D721Med (cell line): ENCODE data around the gene WFIKKN1.

ENCODE experiments used
- DNase-seq: peaks from one replicate; pipeline ENCODE4 v3.0.0; 2011; ENCODE audit warnings: low spot score; ENCODE audit not compliant: insufficient read length
- FAIRE-seq: peaks from 2 replicates; lab custom pipeline; 2011; peaks lifted over from hg19 to GRCh38; lab: Jason Lieb, UNC
- TF ChIP-seq, protein P1 (sequence below): IDR thresholded peaks from 2 replicates; pipeline ENCODE4 v1.5.1; 2012; ENCODE audit warnings: mild to moderate bottlenecking, control low read depth; ENCODE audit not compliant: insufficient read depth; ENCODE audit errors: missing control alignments

The WFIKKN1 gene

DNA sequence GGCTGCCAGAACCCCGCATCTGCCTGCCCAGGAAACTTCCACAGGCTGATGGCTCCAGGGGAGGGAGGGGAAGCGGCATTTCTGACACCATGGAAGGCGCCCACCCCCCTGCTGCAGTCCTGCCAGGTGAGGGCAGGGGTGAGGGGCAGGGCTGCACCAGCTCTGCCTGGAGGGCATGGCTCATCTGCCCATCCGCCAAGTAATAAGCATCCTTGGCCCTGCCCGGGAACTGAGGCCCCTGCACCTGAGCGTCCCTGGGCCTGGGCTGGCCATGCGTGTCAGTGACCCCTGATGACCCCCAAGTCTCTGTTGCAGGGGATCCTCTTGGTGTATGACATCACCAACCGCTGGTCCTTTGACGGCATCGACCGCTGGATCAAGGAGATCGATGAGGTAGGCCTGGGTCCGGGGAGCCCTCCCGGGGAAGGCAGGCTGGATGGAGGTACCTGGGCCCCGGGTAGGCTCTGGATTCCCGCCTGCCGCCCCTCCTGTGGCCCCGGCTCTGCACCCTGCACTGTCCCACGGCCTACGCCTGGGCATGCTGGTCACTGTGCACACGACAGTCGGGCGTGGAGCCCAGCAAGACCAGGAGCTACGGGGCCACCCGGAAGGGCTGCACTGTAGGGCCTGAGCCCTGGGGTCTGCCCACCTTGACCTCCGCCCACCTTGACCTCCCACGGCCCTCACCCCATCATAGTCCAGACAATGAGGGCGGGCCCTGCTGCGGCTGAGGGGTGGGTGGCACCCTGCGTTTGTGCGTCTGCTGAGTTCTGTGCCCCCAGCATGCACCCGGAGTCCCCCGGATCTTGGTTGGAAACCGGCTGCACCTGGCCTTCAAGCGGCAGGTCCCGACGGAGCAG lies 5.4 kb upstream of the WFIKKN1 start:
- FAIRE-seq (no peak), DNase-seq (no peak)
- TF ChIP-seq, protein P1, sequence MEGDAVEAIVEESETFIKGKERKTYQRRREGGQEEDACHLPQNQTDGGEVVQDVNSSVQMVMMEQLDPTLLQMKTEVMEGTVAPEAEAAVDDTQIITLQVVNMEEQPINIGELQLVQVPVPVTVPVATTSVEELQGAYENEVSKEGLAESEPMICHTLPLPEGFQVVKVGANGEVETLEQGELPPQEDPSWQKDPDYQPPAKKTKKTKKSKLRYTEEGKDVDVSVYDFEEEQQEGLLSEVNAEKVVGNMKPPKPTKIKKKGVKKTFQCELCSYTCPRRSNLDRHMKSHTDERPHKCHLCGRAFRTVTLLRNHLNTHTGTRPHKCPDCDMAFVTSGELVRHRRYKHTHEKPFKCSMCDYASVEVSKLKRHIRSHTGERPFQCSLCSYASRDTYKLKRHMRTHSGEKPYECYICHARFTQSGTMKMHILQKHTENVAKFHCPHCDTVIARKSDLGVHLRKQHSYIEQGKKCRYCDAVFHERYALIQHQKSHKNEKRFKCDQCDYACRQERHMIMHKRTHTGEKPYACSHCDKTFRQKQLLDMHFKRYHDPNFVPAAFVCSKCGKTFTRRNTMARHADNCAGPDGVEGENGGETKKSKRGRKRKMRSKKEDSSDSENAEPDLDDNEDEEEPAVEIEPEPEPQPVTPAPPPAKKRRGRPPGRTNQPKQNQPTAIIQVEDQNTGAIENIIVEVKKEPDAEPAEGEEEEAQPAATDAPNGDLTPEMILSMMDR: no peak

DNA sequence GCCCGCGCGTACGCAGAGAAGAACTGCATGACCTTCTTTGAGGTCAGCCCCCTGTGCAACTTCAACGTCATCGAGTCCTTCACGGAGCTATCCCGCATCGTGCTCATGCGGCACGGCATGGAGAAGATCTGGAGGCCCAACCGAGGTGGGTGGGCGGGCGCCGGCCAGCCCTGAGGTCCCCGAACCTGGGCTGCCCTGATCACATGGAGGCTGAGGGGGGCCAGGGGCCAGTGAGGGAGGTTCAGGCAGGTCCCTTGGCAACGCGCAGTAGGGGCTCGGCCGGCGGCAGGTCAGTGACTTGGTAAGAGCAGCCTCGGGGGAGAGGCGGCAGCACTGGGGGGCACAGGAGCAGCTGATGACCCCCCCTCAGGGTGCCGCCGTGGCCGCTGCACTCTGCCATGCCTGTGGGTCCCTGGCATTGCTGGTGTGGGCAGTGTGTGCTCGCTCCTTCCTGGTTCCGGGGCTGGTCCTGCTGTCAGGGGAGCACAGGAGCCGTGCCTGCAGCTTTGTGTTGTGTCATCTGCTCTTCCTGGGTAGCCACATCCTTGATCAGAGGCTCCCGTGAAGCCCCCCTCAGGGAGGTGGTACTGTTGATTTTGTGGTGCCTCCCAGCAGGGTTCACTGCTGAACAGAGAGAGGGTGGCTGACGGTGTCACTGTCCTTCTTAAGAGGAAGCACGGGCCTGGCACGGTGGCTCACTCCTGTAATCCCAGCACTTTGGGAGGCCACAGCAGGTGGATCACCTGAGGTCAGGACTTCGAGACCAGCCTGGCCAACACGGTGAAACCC lies 4.6 kb upstream of the WFIKKN1 start:
- TF ChIP-seq, protein P1: no peak
- FAIRE-seq (no peak), DNase-seq (no peak)

DNA sequence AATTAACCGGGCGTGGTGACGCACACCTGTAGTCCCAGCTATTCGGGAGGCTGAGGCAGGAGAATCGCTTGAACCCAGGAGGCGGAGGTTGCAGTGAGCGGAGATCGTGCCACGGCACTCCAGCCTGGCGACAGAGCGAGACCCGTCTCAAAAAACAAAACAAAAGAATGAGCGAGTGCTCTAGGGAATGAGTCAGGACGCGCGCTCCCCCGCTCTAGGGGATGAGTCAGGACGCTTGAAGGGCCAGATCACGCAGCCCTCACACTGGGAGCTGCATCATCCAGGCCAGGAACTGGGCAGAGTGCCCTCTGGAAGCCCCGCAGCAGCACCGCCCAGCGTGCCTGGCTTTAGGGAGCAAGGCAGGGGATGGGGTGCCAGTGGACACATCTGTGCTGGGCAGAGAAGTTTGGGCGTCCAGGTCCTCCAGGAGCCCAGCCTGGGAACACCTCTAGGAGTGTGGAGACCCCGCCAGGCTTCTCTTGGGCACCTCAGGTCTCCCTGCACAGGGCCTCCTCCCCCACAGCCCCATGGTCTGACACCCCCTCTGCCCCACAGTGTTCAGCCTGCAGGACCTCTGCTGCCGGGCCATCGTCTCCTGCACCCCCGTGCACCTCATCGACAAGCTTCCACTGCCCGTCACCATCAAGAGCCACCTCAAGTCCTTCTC lies 3.9 kb upstream of the WFIKKN1 start:
- TF ChIP-seq, protein P1: no peak
- DNase-seq (no peak), FAIRE-seq (no peak)

DNA sequence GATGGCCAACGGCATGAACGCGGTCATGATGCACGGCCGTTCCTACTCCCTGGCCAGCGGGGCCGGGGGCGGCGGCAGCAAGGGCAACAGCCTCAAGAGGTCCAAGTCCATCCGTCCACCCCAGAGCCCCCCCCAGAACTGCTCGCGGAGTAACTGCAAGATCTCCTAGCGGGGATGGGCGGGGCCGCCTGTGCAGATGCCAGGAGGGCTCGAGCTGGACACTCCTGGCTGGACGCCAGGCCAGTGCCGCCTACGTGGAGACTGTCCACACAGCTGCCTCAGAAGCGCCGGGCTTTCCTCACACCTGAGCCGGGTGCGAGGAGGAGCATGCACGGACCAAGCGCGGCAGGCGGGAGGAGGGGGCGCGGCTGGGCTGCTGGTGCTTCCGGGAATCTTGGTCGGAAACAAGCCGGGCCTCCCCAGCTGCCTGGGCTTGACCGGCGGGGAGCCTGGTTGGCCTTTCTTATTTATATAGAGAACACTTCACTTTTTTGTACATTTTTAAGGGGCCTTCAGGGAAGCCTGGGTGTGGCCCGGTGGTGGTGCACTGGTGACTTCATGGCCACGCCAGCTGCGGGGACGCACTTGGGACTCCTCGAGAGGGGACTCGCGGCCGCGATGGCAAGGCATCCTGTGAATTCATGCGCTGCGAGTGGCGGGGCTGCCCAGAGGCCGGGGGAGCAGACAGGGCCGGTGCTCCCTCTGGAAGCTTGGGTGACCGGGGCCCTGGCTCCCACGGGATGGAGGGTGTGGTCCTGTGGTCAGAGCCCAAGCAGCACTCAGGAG lies 3.1 kb upstream of the WFIKKN1 start:
- TF ChIP-seq, protein P1: no peak
- DNase-seq (no peak), FAIRE-seq (no peak)

DNA sequence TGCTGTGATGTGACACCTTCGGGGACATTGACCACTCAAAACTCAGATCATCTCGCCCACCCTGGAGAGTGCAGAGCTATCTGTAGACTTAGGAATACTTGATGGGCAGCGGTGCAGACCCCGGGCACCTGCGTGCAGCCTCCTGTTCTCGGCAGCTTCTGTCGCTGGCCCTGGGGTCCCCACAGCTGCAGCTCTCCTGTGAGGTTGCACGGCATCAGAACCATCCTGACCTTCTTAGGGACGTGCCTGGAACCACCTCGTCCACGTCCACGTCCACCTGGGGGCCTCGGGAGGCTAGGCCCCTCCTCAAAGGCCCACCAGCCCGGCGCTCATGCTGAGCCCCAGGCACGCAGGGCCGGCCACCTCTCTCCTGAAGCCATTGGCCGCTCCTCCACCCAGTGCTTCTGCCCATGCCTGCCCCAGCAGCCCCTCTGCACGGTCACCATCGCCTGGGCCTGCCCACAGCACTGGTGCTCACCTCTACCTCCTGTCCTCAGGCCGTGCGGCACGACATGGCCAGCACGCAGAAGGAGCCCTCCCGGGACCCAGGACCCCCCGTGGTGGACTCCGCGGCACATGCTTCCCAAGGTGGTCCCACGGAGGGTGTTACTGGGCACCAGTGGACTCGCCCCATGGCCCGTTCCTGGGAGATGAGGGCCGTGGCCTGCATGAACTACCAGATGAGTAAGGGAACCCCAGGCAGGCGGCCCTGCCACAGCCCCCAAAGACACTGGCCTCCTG lies 2.3 kb upstream of the WFIKKN1 start:
- FAIRE-seq (no peak), DNase-seq (no peak)
- TF ChIP-seq, protein P1: no peak
